OCI-LY1 (cell line): ENCODE data around the gene CTSS.
A peak's percentile ranks its signal among the peaks of the same experiment; 100 is the strongest.

Source experiments
- H2AFZ ChIP-seq: fragments of 200-600 bp; sonication (generic), shearing (Covaris generic); 2 replicates; pipeline ENCODE4 v1.6.0; 2014; ENCODE audit warnings: antibody characterized with exemption, mild to moderate bottlenecking, low read length
- H3F3A ChIP-seq: fragments of 200-600 bp; sonication (generic), shearing (Covaris generic); 2 replicates; pipeline ENCODE4 v1.6.0; 2014; ENCODE audit warnings: mild to moderate bottlenecking, antibody characterized with exemption, low read length, moderate library complexity; ENCODE audit not compliant: insufficient read depth
- H3K27ac ChIP-seq: fragments of 200-600 bp; sonication (generic); 2 replicates; pipeline ENCODE4 v1.5.1; 2014; ENCODE audit warnings: low read length, mixed run types, mild to moderate bottlenecking, low read depth; ENCODE audit not compliant: poor library complexity, severe bottlenecking
- H3K27me3 ChIP-seq: fragments of 200-600 bp; sonication (generic); 2 replicates; pipeline ENCODE4 v1.6.0; 2014; ENCODE audit warnings: antibody characterized with exemption, mild to moderate bottlenecking, low read length, moderate library complexity; ENCODE audit not compliant: insufficient read depth
- H3K36me3 ChIP-seq: fragments of 200-600 bp; sonication (generic); 2 replicates; pipeline ENCODE4 v1.6.1; 2014; ENCODE audit warnings: mild to moderate bottlenecking, antibody characterized with exemption, low read length, moderate library complexity, mixed read lengths; ENCODE audit not compliant: insufficient read depth
- H3K4me1 ChIP-seq: fragments of 200-600 bp; sonication (generic); 2 replicates; pipeline ENCODE4 v1.5.1; 2014; ENCODE audit warnings: mild to moderate bottlenecking, low read length, moderate library complexity; ENCODE audit not compliant: insufficient read depth, severe bottlenecking
- H3K4me2 ChIP-seq: fragments of 200-600 bp; sonication (generic), shearing (Covaris generic); 2 replicates; pipeline ENCODE4 v1.6.1; 2014; ENCODE audit warnings: low read length
- H3K4me3 ChIP-seq: fragments of 200-600 bp; sonication (generic); 2 replicates; pipeline ENCODE4 v1.5.1; 2014; ENCODE audit warnings: low read length, low read depth, mild to moderate bottlenecking, mixed read lengths; ENCODE audit not compliant: poor library complexity, severe bottlenecking
- H3K79me2 ChIP-seq: fragments of 200-600 bp; shearing (Covaris generic); 2 replicates; pipeline ENCODE4 v1.6.1; 2016; ENCODE audit warnings: mixed run types, low read length, mixed read lengths; ENCODE audit not compliant: insufficient read depth
- H3K9ac ChIP-seq: fragments of 200-600 bp; sonication (generic), shearing (Covaris generic); 2 replicates; pipeline ENCODE4 v1.6.1; 2014; ENCODE audit warnings: mild to moderate bottlenecking, low read length, mixed read lengths
- H3K9me2 ChIP-seq: fragments of 200-600 bp; sonication (generic), shearing (Covaris generic); 2 replicates; pipeline ENCODE4 v1.6.1; 2014; ENCODE audit warnings: low read depth, mild to moderate bottlenecking, low read length, mixed read lengths
- H3K9me3 ChIP-seq: fragments of 200-600 bp; shearing (Covaris generic); 2 replicates; pipeline ENCODE4 v1.6.1; 2014; ENCODE audit warnings: low read length, mixed read lengths
- H4K20me1 ChIP-seq: fragments of 200-600 bp; sonication (generic), shearing (Covaris generic); 2 replicates; pipeline ENCODE4 v1.6.0; 2016; ENCODE audit warnings: mild to moderate bottlenecking, low read length; ENCODE audit not compliant: insufficient read depth
- CTCF ChIP-seq: fragments of 200-600 bp; sonication (generic), shearing (Covaris generic); IDR thresholded peaks from 2 replicates; pipeline ENCODE4 v1.5.1; 2017; ENCODE audit warnings: mild to moderate bottlenecking, antibody characterized with exemption, low read length, moderate library complexity, mixed read lengths
- EZH2 ChIP-seq: fragments of 200-600 bp; sonication (generic), shearing (Covaris generic); IDR thresholded peaks from 2 replicates; pipeline ENCODE4 v1.8.0; 2017; ENCODE audit warnings: borderline replicate concordance, mixed run types, mild to moderate bottlenecking, antibody characterized with exemption, low read length, moderate library complexity, mixed read lengths

CTSS gene

GRCh38 chr1:150809651-150810050 lies 44.1 kb upstream of the CTSS start:
- H3K9me2 ChIP-seq, result no peaks in the 10 kb centered on the region
- no peaks in the 10 kb centered on the region for H3K9me3 ChIP-seq
- H4K20me1 ChIP-seq, result no peaks in the 10 kb centered on the region
- no peak overlapping the region for H2AFZ ChIP-seq
- H3K79me2 ChIP-seq, result no peaks in the 10 kb centered on the region
- H3F3A ChIP-seq, result no peaks in the 10 kb centered on the region
- H3K4me2 ChIP-seq, result no peak overlapping the region
- peaks cover 42% of the 10 kb centered on the region; the same call in 1 of the 2 replicates for H3K36me3 ChIP-seq
- H3K4me1 ChIP-seq, result peaks cover 6% of the 10 kb centered on the region
- no peak overlapping the region for H3K27ac ChIP-seq
- TF ChIP-seq CTCF (no peak), EZH2 (no peak)
- H3K27me3 ChIP-seq, result no peaks in the 10 kb centered on the region
- H3K4me3 ChIP-seq, result no peak overlapping the region
- H3K9ac ChIP-seq, result no peak overlapping the region

- no peak for TF ChIP-seq CTCF
- no peak for TF ChIP-seq EZH2
- Histone ChIP-seq H3K4me2 (no peak overlapping the region), H3K4me3 (no peak overlapping the region), H3K4me1 (peaks cover 6% of the 10 kb centered on the region), H4K20me1 (no peaks in the 10 kb centered on the region), H3K27ac (no peak overlapping the region), H3K9ac (no peak overlapping the region), H3K27me3 (no peaks in the 10 kb centered on the region), H2AFZ (no peak overlapping the region), H3K79me2 (no peaks in the 10 kb centered on the region), H3K9me2 (no peaks in the 10 kb centered on the region), H3K9me3 (no peaks in the 10 kb centered on the region), H3F3A (no peaks in the 10 kb centered on the region), H3K36me3 (peaks cover 34% of the 10 kb centered on the region; the same call in 1 of the 2 replicates)
Measured at GRCh38 chr1:150808846-150809245, 43.3 kb upstream of the CTSS start.

DNA sequence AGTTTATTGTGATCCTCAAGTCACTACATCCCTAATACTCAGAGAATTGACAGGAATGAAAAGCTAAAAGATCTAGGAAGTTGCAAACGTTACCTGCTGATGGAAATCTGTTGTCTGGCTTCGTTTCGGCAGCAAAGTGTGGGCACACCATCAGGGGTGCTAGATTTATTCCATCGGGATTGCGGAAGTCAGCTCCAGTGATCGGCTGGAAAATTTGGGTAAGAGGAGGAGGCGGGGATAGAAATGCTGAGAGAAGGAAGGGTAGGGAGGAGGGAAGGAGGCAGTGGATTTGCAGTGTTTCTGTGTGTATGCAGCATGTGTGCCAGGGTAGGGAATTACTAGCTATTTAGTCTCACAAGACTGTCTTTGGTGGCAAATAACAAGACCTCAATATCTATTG lies 42.5 kb upstream of the CTSS start, which contains the start of gene CTSK:
CTSK (minus strand) TSS at position 140 of the 400 bp plus-strand sequence. CDS start 1,455 bp downstream, outside the sequence.
- H3K9ac ChIP-seq, result no peak within 1 kb of the TSS
- no peak within 1 kb of the TSS for H2AFZ ChIP-seq
- H3K27me3 ChIP-seq, result no peaks in the 10 kb centered on the region
- TF ChIP-seq EZH2 (no peak), CTCF (no peak)
- H3K36me3 ChIP-seq, result peaks cover 27% of the 10 kb centered on the region; the same call in 1 of the 2 replicates
- H3F3A ChIP-seq, result no peaks in the 10 kb centered on the region
- H3K9me2 ChIP-seq, result no peaks in the 10 kb centered on the region
- no peaks in the 10 kb centered on the region for H3K79me2 ChIP-seq
- no peak within 1 kb of the TSS for H3K27ac ChIP-seq
- H4K20me1 ChIP-seq, result no peaks in the 10 kb centered on the region
- H3K4me2 ChIP-seq, result peak within 1 kb of the TSS; percentile 7; the same call in 1 of the 2 replicates
- H3K4me3 ChIP-seq, result no peak within 1 kb of the TSS
- peaks cover 6% of the 10 kb centered on the region for H3K4me1 ChIP-seq
- no peaks in the 10 kb centered on the region for H3K9me3 ChIP-seq
